ENCODE measurements around the gene SLC9A8. TPM values are rescaled to one million over a fixed set of nuclear protein-coding genes. Genes with fewer than 3 reads are reported as not detected.
"Not testable (repeated sequence)": the region's sequence is repeated elsewhere in the genome, so short reads cannot be mapped to it uniquely, and the experiment has no call there.

Gene SLC9A8
- total RNA-seq, 1 experiment from 2014 or later = 6.7 TPM

DNA sequence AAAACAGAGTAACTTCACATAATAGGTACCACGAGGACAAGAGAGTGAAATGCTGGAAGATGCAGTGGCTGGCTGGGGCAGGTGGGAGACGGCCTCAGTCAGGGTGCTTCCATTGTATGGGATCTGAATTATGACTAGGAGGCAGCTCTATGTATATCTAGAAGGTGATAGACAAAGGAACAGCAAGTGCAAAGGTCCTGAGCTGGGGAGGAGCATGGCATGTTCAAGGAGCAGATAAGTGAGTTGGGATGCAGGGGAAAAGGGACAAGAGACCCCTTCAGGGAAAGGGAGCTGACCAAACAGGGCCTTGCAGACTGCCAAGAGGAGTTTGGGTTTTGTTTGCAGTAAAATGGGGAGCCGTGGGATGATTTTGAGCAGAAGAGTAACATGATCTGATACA is 8.3 kb upstream of the SLC9A8 start:
- Histone ChIP-seq H3K36me3 (ENCODE audit: control insufficient read depth in 1 of 2, insufficient read depth in 2 of 2, low read length in 2 of 2) (no peaks in the 10 kb centered on the region), H4K20me1 (ENCODE audit: insufficient read depth) (no peaks in the 10 kb centered on the region), H3K9me3 (ENCODE audit: control insufficient read depth in 1 of 2, insufficient read depth in 1 of 2, low read depth in 1 of 2, low read length in 2 of 2) (no peaks in the 10 kb centered on the region), H3K4me1 (ENCODE audit: control insufficient read depth in 1 of 2, insufficient read depth in 2 of 2, low read length in 2 of 2) (peaks cover 0 to 6% of the 10 kb centered on the region in 2 experiments; a peak in 1 of 4 replicates), H3K4me2 (ENCODE audit: low read length) (no peak overlapping the region), H3K4me3 (replicated peaks in 1 of 2; ENCODE audit: low read depth in 1 of 2, low read length in 2 of 2) (no peak overlapping the region), H3K27ac (ENCODE audit: low read depth, low read length) (no peak overlapping the region), H3K9ac (ENCODE audit: low read length) (no peak overlapping the region), H3K27me3 (ENCODE audit: insufficient read depth, low read length) (no peaks in the 10 kb centered on the region), H3K79me2 (ENCODE audit: insufficient read depth, low read length) (no peaks in the 10 kb centered on the region), H3K9me2 (ENCODE audit: insufficient read depth) (no peaks in the 10 kb centered on the region), H2AFZ (ENCODE audit: low read depth, low read length, poor library complexity, severe bottlenecking) (no peak overlapping the region)
- ChIA-PET RAD21 (ENCODE audit: low non-redundant PET in 1 of 2, low total read pairs in 2 of 2, uncharacterized antibody in 2 of 2, unreplicated experiment in 2 of 2) (no interaction called here), CTCF (no interaction called here), POLR2A (no interaction called here)
- no peak for TF ChIP-seq REST (IDR thresholded peaks at IDR 0.05; ENCODE audit: low read depth)
- no peak for TF ChIP-seq POLR2A (IDR thresholded peaks at IDR 0.05; ENCODE audit: borderline replicate concordance, extremely low read depth, insufficient read depth, insufficient read length)
- BruUV-seq (replicated peaks) = no TSS peak
- DNase-seq (ENCODE audit: low read depth, low spot score) (no peak), ATAC-seq (no peak)
- intact Hi-C loops (cut with micrococcal nuclease) = no loop called here

GRCh38 chr20:49805224-49805876 is 7.3 kb upstream of the SLC9A8 start:
- H3K27me3 ChIP-seq (ENCODE audit: insufficient read depth, low read length); H3K4me1 ChIP-seq (ENCODE audit: control insufficient read depth in 1 of 2, insufficient read depth in 2 of 2, low read length in 2 of 2); RAD21 ChIA-PET (ENCODE audit: low non-redundant PET in 1 of 2, low total read pairs in 2 of 2, uncharacterized antibody in 2 of 2, unreplicated experiment in 2 of 2); H3K9me2 ChIP-seq (ENCODE audit: insufficient read depth); DNase-seq (ENCODE audit: low read depth, low spot score); H3K9ac ChIP-seq (ENCODE audit: low read length); BruUV-seq (replicated peaks); H3K79me2 ChIP-seq (ENCODE audit: insufficient read depth, low read length); POLR2A ChIA-PET; H3K9me3 ChIP-seq (ENCODE audit: control insufficient read depth in 1 of 2, insufficient read depth in 1 of 2, low read depth in 1 of 2, low read length in 2 of 2); intact Hi-C loops (cut with micrococcal nuclease); H3K4me3 ChIP-seq (replicated peaks in 1 of 2; ENCODE audit: low read depth in 1 of 2, low read length in 2 of 2); H4K20me1 ChIP-seq (ENCODE audit: insufficient read depth); CTCF ChIA-PET; H3K36me3 ChIP-seq (ENCODE audit: control insufficient read depth in 1 of 2, insufficient read depth in 2 of 2, low read length in 2 of 2); H3K27ac ChIP-seq (ENCODE audit: low read depth, low read length): not testable (repeated sequence)
- Histone ChIP-seq H3K4me2 (ENCODE audit: low read length) (peak overlapping the region; percentile 12; the same call in 1 of the 2 replicates), H2AFZ (ENCODE audit: low read depth, low read length, poor library complexity, severe bottlenecking) (peak overlapping the region; percentile 26)
- peak; percentile 38; the same call in 1 of the 2 replicates for ATAC-seq
